GM10266 (cell line): Measurements from ENCODE around the gene ARL15.
"Not testable (repeated sequence)": the region's sequence is repeated elsewhere in the genome, so short reads cannot be mapped to it uniquely, and the experiment has no call there.

Experiments used
- DNase-seq: peaks from one replicate; pipeline ENCODE4 v3.0.0; 2012; ENCODE audit errors: extremely low spot score
- CTCF ChIP-seq: IDR thresholded peaks from 2 replicates; pipeline ENCODE4 v1.5.1; 2012; ENCODE audit warnings: mild to moderate bottlenecking, low read depth; ENCODE audit not compliant: control insufficient read depth, insufficient read depth; ENCODE audit errors: missing control alignments

Gene ARL15

GRCh38 chr5:54073131-54073530 lies 237.2 kb downstream of the ARL15 start:
- TF ChIP-seq CTCF = no peak
- DNase-seq = no peak

- TF ChIP-seq CTCF = no peak
- DNase-seq = no peak
Measured at GRCh38 chr5:54066433-54066832, 243.9 kb downstream of the ARL15 start.

GRCh38 chr5:54063817-54064216 lies 246.6 kb downstream of the ARL15 start:
- TF ChIP-seq CTCF = no peak
- DNase-seq = no peak

- DNase-seq = no peak
- TF ChIP-seq CTCF = no peak
Measured at GRCh38 chr5:54062958-54063357, 247.4 kb downstream of the ARL15 start.

GRCh38 chr5:54060919-54061318 lies 249.5 kb downstream of the ARL15 start:
- DNase-seq = not testable (repeated sequence)

- TF ChIP-seq CTCF = no peak
Measured at GRCh38 chr5:54049963-54050362, 260.4 kb downstream of the ARL15 start.

GRCh38 chr5:54049144-54049543 lies 261.2 kb downstream of the ARL15 start:
- no peak for DNase-seq

More at GRCh38 chr5:54049963-54050362, 260.4 kb downstream of the ARL15 start:
- DNase-seq = no peak

More at GRCh38 chr5:54049144-54049543, 261.2 kb downstream of the ARL15 start:
- TF ChIP-seq CTCF = no peak
